ENCODE measurements around the gene FUT7.

Gene FUT7

DNA sequence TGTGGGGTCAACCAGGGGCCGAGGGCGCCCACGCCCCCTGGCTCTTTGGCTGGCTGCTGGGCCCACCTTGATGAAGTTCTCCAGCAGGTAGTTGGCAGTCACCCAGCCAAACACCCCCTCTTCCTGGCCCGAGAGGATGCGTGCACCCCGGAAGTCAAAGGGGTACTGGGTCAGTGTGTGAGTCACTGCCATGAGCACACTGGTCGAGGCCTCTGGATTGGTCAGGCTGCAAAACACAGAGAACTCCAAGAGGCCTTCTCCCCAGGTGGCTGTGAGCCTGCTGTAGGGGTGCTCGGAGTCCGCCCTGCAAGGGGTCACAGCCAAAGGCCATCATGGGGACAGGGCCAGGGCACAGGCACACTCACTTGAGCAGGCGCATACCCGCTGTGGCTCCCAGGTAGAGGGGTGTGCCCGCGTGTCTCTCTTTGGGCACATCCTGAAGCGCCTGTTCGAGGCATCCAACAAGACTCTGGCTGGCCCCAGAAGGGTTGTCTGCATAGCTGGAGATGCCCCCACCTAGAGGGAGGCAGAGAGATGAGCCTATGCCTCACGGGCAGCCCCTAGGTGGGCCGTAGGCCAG, 19.3 kb upstream of the FUT7 start:
- no peak for DNase-seq (ENCODE audit: low spot score)
- TF ChIP-seq, protein P1, sequence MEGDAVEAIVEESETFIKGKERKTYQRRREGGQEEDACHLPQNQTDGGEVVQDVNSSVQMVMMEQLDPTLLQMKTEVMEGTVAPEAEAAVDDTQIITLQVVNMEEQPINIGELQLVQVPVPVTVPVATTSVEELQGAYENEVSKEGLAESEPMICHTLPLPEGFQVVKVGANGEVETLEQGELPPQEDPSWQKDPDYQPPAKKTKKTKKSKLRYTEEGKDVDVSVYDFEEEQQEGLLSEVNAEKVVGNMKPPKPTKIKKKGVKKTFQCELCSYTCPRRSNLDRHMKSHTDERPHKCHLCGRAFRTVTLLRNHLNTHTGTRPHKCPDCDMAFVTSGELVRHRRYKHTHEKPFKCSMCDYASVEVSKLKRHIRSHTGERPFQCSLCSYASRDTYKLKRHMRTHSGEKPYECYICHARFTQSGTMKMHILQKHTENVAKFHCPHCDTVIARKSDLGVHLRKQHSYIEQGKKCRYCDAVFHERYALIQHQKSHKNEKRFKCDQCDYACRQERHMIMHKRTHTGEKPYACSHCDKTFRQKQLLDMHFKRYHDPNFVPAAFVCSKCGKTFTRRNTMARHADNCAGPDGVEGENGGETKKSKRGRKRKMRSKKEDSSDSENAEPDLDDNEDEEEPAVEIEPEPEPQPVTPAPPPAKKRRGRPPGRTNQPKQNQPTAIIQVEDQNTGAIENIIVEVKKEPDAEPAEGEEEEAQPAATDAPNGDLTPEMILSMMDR (IDR thresholded peaks at IDR 0.05; ENCODE audit: extremely low read depth, missing control alignments), result no peak

DNA sequence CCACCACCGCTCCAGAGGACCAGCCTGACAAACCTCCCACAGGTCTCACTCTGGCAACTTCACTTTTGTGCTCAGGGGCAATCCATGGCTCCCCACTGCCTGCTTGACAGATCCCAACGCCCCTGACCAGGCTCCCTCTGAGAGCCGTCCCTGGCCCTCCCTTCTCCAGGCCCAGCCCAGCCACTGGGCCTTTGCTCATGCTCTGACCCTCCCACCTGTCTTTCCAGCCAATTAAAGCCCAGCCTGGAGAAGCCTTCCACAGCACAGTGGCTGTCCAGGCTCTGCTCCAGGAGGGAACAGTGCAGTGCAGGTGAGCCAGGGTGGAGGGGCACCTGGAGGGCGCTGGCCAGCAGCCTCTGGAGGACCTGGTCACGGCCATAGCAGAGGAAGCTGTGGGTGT, 18.7 kb upstream of the FUT7 start:
- DNase-seq (ENCODE audit: low spot score), result no peak
- TF ChIP-seq, protein P1 (IDR thresholded peaks at IDR 0.05; ENCODE audit: extremely low read depth, missing control alignments), result no peak

DNA sequence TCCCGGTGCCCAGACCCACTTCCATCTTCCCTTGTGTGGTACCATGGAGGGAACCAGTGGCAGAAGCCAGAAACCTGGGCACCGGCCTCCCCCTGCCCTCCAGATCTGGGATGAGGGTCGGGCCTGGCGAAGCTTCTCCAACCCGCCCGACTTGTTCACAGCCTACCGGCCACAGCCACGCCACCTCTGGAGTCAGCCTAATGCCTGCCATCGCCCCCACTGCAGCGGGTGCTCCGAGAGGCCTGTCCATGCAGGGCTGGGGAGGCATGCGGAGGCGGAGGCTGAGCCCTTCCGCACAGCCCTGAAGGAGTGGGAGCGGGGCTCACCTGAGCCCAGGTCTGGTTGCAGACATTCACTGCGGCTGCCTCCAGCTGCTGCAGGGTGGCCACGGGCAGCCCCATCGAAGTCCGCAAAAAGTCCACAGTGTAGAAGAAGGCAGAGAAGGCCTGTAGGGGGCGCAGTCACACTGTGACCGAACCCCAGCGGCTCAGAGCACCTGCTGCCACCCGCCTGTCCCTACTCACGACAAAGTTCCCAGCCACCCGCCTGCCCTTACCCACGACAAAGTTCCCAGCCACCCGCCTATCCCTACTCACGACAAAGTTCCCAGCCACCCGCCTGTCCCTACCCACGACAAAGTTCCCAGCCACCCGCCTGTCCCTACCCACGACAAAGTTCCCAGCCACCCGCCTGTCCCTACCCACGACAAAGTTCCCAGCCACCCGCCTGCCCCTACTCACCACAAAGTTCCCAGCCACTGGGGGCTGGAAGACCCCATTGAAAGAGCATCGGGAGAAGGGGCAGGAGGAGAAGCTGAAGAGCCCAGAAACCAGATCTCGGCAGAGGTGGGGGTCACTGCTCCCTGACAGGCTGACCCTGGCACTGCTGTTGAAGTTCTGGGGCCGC, 17.9 kb upstream of the FUT7 start:
- peak; percentile 80 for DNase-seq (ENCODE audit: low spot score)
- TF ChIP-seq, protein P1 (IDR thresholded peaks at IDR 0.05; ENCODE audit: extremely low read depth, missing control alignments), result peak; percentile 25

DNA sequence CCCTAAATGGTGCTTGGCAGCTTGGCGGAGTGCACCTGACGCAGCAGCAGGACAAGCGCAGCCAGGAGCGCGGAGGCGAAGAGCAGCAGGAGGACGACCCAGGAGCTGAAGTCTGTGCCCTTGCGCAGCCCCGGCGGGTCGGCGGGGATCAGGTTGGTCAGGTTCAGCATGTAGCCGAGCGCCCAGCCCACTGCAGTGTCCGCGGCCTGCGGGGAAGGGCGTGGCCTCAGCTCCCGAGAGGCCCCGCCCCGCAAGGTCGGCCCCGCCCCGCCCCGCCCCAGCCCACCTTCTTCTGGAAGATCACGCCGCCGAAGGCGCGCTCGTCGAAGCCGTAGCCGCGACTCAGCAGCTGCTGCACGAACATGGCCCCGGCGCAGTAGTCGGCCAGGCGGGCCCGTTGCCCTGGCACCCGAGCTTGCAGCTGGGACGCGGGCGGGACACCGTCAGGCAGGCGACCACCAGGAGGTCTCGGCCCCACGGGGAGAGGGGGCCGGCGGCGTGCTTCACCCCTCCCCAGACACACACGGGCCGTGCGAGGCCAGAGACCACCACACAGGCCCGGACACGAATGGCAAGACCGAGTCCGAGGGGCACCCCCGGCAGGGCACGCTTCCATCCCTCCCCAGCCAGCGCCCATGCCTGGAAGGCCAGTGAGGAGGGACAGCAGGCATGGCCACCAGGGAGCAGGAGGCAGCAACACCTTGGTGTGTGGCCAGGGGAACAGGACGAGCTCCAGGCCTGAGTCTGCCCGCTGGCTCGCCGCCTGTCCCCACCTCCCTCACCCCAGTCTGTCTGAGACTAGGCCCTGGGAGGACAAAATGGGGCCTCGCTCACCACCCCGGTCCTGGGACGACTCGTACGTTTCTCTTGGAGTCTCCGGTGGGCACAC, 17.0 kb upstream of the FUT7 start:
- TF ChIP-seq, protein P1 (IDR thresholded peaks at IDR 0.05; ENCODE audit: extremely low read depth, missing control alignments), result no peak
- DNase-seq (ENCODE audit: low spot score), result no peak

DNA sequence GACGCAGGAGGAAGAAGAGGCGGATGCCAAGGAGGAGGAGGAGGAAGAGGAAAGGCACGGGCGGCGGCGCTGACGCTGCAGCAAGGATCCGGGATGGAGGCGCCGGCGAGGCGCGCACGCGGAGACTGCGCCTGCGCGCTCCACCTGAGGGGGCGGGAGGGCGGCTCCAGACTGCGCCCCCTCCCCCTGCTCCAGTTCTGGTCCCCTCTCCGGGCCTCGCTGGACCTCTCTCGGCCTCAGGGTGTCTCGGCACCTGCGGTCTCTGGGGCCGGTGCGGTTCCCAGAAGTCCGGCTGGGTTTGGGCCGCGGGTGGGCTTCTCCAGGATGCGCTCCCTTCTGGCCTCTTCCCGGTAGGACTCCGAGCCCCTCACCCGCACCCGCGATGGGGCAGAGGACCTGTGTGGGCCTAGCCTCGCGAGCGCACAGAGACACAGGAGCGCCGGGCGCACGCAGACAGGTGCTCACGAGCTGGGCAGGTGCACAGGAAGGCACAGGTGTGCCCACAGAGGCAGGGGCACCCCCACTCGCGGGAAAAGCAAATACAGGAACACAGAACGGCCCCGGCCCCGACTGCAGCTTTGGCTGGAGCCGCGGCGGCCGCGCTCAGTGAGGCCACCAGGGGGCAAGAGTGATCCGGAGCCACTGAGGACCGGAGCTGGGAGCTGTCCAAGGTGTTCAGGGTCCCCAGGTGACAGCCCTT, 14.3 kb upstream of the FUT7 start, which contains the start of gene NPDC1:
NPDC1 (minus strand) TSS at position 90 of the 700 bp plus-strand sequence. CDS start 188 bp downstream, outside the sequence.
- peak; percentile 97 for DNase-seq (ENCODE audit: low spot score)
- TF ChIP-seq, protein P1 (IDR thresholded peaks at IDR 0.05; ENCODE audit: extremely low read depth, missing control alignments), result peak; percentile 86

DNA sequence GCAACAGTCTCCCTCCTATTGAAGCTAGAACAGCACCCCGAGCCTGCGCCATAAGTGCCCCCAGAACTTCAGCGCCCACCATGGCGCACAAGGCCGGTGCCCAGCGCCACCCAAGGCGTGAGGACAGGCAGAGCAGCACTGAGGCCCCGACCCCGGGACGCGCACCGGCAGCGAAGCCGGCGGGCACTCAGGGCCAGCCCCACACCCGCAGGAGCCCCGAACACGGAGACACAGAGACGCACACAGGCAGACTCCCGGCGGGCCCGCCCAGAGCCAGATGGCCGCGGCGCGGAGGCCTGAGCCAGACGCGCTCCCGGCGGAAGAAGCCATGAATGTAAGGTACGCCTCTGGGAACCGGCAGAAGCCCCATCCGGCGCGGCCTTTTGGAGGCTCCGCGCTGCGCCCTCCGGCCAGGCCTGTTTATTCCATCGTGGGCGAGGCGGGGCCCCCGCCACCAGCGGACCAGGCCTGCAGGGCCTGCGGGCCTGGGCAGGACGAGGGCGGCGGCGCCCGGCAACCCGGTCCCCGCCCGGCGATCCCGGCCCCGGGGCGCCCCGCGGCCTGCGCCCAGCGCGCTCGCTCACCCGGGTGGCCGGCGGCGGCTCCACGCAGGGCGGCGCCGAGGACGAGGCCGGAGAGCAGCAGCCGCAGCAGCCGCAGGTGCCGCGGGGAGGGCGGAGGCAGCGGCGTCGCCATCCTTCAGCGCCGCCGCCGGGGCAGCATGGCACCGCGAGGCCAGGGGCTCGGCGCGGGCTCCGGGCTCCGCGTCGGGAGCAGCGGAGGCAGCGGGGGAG, 13.6 kb upstream of the FUT7 start:
- DNase-seq (ENCODE audit: low spot score), result no peak
- TF ChIP-seq, protein P1 (IDR thresholded peaks at IDR 0.05; ENCODE audit: extremely low read depth, missing control alignments), result no peak

Data from GM20000 (cell line).